ENCODE measurements around the gene TMEM108.

DNA sequence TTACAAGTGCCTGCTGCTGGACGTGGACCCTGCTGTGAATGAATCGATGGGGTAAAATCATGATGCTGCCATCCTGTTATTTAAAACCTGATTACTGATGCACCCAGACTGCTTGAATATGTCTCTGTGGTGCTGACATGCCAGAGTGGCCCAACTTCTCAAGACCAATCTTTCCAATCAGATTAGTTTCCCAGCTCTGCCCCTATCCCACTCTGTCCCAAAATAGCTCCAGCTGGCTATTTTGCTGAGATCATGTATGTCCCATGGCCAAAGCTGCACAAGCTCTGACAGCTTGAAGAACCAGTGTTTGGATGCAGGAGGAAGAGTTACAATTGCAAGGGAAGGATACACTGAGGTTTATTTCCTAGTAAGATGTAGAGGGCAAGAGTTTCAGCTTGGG lies 153.6 kb downstream of the TMEM108 start:
- TF ChIP-seq CTCF (IDR thresholded peaks at IDR 0.05) (no peak), POLR2A (IDR thresholded peaks at IDR 0.05) (no peak)

Measured in lower leg skin (tissue), 3 donors.